ENCODE measurements around the gene PRDM16. TPM values are rescaled to one million over a fixed set of nuclear protein-coding genes. Genes with fewer than 3 reads are reported as not detected.

The PRDM16 gene
- total and polyA plus RNA-seq, 2 experiments from 2014 or later = 0.14 to 0.16 TPM

GRCh38 chr1:3209201-3209600 lies 140.2 kb downstream of the PRDM16 start:
- no peak overlapping the region for H3K4me2 ChIP-seq
- Mint-ChIP-seq H3K27me3 (ENCODE audit: insufficient read depth, low read depth, poor library complexity) (peaks cover 10% of the 10 kb centered on the region), H3K9me3 (no peaks in the 10 kb centered on the region), H3K27ac (no peak overlapping the region), H3K4me3 (no peak overlapping the region), H3K36me3 (ENCODE audit: low read depth) (no peaks in the 10 kb centered on the region), H3K4me1 (peaks cover 14% of the 10 kb centered on the region)
- no peak for ATAC-seq
- no peaks in the 10 kb centered on the region for H3F3A ChIP-seq (replicated peaks; ENCODE audit: low read depth)
- H3K27ac ChIP-seq (ENCODE audit: low read depth) = no peak overlapping the region
- no peak overlapping the region for H2AFZ ChIP-seq
- no peaks in the 10 kb centered on the region for H3K36me3 ChIP-seq (ENCODE audit: insufficient read depth)
- no peaks in the 10 kb centered on the region for H3K9me2 ChIP-seq (ENCODE audit: insufficient read depth)
- no peaks in the 10 kb centered on the region for H4K20me1 ChIP-seq (replicated peaks; ENCODE audit: insufficient read depth)
- H3K27me3 ChIP-seq (ENCODE audit: insufficient read depth) = no peaks in the 10 kb centered on the region
- TF ChIP-seq REST (IDR thresholded peaks at IDR 0.05; ENCODE audit: unreplicated experiment) (no peak), ZNF331 (CRISPR knock-in tag; IDR thresholded peaks at IDR 0.05; ENCODE audit: low read depth) (no peak), STAT1 (IDR thresholded peaks at IDR 0.05; ENCODE audit: unreplicated experiment) (no peak), EZH2 (IDR thresholded peaks at IDR 0.05; ENCODE audit: low read depth, unreplicated experiment) (no peak), ZNF114 (CRISPR knock-in tag; IDR thresholded peaks at IDR 0.05) (no peak), ZNF462 (CRISPR knock-in tag; IDR thresholded peaks at IDR 0.05) (no peak), JUNB (IDR thresholded peaks at IDR 0.05; ENCODE audit: unreplicated experiment) (no peak), ETS1 (IDR thresholded peaks at IDR 0.05) (no peak), CTCF (conservative IDR thresholded peaks at IDR 0.05; ENCODE audit: low read depth in 2 of 2) (no peak), NANOG (IDR thresholded peaks at IDR 0.05; ENCODE audit: borderline replicate concordance) (no peak), CREB1 (CRISPR knock-in tag; IDR thresholded peaks at IDR 0.05; ENCODE audit: low read depth) (no peak), POLR2AphosphoS5 (IDR thresholded peaks at IDR 0.05; ENCODE audit: low read depth) (no peak), EZH2phosphoT487 (IDR thresholded peaks at IDR 0.05; ENCODE audit: unreplicated experiment) (no peak)
- no peak for DNase-seq (ENCODE audit: low spot score)
- H3K4me3 ChIP-seq = no peak overlapping the region
- H3K79me2 ChIP-seq (replicated peaks; ENCODE audit: insufficient read depth) = no peaks in the 10 kb centered on the region
- no peaks in the 10 kb centered on the region for H3K4me1 ChIP-seq (ENCODE audit: insufficient read depth)

Measured in GM23338 (cell line).